Stimulated activated CD8-positive, alpha-beta memory T cell treated with anti-CD3 and anti-CD28 coated beads, Interleukin-12 subunit alpha, Interleukin-12 subunit beta, amount 100 ng/mL, for 1 hour (primary cell): ENCODE data around the gene RAE1.
"Not testable (repeated sequence)": the region's sequence is repeated elsewhere in the genome, so short reads cannot be mapped to it uniquely, and the experiment has no call there.

Experiments
- DNase-seq: peaks from one replicate; pipeline ENCODE4 v3.0.0-alpha.2; 2020; ENCODE audit warnings: low read depth

RAE1 gene

DNA sequence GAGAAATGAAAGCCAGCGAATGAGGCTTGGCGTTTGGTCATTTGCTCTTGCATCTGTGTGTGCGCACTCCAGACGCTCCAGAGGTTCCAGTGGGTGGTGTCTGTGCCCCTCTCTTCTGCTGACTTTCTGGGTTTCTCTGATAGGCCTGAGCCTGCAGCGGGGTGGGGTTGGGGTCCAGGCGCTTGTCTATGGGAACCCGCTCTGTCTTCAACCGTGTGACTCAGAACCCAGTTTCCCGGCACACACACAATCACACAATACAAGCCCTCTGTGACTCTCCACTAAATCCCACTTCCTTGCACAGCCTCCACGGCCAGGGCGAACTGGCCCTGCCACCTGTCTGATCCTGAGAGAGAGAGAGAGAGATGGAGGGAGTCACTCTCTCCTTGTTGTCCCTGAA, 64.7 kb downstream of the RAE1 start:
- DNase-seq: no peak

DNA sequence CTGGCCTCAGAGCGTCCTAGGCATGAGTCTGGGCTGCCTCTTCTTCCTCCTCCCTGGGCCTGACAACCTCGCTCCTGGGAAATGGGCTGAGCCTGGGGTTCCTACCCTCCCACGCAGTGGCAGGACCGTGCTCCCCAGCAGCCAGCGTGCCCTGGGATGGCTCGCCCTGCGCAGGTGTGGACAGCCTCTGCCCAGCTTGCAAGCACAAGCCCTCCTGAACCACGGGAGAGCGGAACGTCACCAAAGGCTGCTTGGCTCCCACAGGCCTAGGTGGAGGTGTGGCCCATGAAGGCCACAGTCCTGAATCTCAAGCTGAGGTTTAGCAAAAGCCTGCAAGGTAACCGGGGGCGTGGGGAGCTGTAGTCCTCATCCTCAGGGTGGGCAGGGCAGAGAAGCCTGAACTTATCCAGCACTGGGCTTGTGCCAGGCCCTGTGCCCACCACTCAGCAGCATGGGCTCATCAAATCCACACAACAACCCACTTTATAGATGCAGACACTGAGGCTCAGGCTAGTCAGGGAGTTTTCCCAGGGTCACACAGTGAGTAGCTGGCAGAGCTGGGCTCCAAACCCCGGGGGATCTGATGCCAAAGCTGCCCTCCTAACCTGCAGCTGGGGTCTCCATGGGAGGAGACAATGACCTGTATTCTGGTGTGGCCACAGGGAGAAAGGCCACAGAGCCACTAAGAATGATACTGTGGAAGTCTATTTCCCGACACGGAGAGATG, 65.4 kb downstream of the RAE1 start:
- DNase-seq: no peak

DNA sequence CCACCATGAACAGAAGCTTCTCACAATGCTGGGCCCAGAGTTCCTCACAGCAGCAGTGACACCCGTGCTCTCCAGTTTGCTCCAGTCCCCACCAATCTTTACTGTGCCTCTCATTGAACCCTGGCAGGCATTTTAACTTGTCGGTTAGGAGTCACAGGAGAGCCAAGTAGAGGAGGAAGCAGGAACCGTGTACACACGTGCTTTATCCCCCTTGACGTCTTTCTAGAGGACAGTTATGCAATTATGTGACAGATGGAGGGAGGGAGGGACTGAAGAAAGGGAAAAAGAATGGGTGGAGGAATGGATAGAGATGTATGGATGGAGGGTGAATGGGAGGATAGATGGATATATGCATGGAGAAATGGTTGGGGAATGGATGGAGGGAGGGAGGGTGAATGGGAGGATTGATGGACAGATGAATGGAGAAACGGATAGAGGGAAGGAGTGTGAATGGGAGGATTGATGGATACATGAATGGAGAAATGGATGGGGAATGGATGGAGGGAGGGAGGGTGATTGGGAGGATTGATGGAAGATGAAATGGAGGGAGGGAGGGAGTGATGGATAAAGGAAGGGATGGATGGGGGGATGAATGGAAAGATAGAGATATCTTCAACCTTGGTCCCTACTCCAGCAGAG, 66.1 kb downstream of the RAE1 start:
- no peak for DNase-seq

DNA sequence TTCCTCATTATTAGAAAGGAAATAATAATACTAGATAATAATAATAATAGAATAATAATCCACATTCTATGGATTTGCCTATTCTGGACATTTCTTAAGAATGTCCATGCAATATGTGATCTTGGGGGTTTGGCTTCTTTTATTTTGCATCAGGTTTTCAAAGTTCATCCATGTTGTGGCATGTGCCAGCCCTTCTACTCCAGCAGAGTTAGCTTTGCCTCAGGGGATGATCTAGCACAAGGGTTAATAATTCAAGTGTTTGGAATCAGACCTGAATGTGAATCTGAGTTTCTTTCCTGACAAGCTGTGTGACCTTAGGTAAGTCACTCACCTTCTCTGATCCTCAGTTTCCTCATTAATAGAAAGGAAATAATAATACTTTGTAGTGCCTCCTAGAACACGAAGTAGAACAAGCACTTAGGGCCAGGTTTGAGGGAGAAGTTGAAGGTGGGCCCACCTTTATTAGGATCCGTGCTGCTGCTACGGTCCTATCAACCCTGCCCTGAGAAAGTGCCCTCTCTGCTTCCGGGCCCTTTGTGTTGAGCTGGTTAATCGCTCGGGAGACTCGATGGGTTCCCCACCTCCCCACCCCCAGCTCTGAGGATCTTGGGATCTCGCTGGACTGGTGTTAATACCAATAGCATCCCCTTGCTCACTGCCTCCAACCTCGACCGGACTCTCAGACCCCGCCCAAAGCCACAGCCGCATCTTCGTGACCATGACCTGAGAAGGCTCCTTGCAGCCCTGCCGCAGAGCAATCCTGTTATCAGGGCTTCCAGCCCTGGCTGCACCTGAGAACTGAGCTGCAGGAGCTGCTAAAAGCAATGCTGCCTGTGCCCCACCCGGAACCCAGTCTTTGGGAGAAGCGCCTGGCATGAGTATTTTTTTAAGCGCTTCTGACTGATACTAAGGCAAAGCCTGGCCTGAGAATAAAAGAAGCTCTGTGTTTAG, 67.0 kb downstream of the RAE1 start:
- no peak for DNase-seq

DNA sequence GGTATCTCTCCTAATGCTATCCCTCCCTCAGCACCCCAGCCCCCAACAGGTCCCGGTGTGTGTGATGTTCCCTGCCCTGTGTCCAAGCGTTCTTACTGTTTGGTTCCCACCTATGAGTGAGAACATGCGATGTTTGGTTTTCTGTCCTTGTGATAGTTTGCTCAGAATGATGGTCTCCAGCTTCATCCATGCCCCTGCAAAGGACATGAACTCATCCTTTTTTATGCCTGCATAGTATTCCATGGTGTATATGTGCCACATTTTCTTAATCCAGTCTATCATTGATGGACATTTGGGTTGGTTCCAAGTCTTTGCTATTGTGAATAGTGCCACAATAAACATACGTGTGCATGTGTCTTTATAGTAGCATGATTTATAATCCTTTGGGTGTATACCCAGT, 68.4 kb downstream of the RAE1 start:
- not testable (repeated sequence) for DNase-seq

DNA sequence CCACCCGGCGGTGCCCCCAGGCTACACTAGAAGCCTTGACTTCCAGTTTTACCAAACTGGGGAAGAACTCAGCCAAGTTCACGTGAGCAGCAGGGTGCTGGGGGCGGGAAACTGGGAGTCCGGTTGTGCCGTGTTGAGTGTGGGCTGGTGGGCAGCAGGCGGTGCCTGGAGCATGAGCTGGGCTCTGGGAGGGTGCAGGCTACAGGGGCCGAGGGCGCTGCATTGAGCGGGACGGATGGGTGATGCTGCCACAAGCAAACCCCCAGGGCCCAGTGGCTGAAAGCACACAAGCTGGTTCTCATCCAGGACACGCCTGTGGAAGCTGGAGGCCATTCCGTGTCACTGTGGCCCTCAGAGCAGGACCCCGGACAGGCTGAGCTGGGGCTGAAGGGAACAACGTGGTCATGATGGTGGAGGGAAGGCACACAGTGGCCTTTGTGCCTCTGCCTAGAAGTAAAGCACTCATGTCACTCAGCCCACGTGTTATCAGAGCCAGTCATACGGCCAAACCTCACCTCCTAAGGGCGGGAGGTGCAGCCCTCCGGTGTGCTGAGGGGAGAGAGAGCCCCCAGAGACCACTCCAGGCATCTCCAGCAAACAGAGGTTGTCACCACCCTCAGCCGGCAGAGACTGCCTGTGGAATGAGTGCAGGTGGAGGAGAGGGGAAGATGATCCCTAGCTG, 69.7 kb downstream of the RAE1 start:
- no peak for DNase-seq

DNA sequence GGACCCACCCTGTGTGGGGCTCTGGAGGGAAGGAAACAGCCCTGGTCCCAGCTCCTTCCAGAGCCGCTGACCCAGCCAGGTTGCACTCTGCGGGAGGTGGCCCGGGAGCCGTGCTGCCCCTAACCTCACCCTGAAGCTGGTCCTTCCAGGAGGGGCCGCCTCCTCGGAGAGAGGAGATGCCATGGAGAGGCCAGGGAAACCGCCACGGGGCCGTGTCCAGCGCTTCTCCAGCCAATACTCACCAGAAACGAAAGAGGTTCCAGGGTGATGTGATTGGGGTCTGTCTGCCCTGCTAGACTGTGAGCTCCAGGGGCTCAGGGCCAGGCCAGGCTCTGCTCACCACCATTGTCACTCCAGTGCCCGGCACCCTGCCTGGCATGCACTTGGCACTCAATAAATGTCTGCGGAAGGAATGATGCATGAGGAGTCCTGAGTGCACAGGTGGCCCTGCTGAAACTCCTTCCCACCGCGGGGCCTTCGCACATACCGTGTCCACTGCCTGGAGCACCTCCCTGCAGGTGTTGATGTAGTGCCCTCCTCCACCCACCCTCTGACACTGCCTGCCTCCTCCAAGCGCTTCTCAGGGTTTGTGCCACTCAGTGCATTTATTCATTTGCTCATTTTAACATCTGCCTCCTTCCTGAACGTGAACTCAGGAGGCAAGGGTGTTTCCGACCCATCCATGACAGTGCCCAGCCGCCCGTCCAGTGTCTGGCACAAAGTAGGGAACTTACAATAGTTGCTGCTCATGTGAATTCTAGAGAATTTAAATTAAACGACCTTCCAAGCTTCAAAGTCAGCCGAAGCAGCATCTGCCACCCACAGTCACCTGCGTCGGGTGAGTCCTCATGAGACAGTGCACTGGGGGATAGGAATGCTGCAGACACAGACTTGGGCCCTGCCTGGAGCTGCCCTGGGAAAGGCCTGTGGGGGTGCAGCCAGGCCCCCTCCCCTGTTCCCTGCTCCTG, 70.5 kb downstream of the RAE1 start:
- no peak for DNase-seq

DNA sequence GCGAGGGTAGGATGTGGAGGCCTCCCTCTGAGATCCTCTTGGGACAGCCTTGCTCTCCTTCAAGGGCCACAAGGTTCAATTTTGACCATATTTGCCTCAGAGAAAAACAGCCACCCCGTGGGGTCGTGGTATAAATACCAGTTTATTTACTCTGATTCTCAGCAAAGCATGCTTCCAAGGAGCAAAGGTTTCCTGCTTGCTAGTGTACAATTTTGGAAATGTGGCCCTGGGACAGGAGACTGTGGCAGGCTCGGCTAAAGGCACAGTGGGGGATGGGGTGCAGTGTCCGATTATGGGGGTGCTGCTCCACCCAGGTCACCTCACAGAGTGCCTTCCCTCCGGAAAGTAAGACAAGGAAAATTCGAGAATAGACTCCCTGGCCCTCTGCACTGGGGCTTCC, 71.2 kb downstream of the RAE1 start:
- DNase-seq: no peak

DNA sequence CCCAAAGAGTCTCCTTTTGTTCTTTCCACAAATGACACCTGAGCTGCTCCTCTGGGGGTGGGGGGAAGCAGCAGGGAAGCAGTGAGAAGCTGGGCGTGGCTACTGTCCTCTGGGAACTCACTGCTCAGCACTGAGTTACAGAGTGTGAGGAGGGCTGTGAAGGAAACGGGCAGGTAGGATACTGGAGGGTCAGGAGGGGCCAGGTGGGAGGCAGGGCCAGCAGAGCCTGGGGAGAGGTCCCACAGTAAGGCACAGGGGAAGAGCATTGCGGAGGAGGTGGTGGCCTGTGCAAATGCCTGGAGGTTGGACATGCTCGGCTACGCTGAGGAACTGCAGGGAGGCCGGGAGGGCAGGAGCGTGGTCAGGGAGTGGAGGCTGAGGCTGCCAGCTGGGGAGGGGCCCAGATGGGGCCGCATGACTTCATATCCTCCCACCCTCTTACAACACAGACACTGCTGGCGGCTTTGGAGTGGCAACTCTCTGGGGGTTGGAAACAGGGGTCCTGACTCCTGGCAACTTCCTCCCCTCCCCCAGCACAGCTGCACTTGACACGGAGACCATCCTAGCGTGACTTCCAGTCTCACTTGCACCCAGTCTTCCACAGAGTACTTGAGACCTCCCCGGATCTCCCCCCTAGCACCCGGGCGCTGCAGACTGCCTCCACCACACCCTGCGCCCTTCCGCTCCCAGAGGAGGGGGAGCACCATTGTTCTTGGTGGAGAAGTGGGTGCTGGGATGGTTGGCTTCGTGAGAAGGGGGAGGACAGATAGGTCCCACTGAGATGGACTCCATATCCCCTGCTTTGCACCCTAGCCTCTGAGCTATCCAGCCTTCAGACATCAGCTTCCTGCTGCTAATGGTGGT, 74.3 kb downstream of the RAE1 start:
- DNase-seq: no peak

DNA sequence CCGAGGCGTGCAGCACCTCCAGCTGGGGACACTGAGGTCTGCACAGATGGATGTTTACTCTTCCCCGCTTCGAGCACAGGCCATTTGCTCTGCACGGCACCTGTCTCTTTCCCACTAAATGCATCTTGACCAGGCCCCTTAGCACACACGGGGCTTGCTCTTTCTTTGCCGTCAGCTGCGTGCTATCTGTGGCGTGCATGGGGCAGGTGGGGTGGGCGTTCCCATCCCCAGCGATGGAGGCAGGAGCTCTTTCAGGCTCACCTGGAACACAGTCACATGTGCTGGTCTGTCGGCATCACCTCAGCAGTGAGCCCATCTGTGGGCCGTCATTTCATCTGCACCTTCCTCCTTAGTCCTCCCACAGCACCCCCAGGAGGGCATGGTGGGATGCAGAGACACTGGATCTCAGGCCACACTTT, 75.2 kb downstream of the RAE1 start:
- no peak for DNase-seq

DNA sequence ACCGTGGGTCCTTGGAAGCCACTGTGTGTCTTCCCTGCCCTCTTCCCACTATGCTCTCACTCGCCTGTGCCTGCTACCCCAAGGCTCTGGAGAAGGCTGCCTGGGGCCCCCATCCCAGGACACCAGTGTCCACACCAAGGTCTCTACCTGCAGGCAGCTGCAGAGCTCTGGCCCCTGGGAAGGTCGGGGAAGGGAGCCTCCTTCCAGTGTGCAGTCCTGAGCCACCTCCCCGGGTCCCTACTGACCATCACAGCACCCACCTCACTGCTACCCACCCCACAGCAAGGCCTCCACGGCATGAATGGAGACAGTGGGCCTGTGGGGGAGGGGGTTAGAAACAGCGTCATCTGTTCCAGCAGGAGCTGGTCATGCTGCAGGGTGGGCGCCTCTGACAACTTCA, 75.8 kb downstream of the RAE1 start:
- no peak for DNase-seq

DNA sequence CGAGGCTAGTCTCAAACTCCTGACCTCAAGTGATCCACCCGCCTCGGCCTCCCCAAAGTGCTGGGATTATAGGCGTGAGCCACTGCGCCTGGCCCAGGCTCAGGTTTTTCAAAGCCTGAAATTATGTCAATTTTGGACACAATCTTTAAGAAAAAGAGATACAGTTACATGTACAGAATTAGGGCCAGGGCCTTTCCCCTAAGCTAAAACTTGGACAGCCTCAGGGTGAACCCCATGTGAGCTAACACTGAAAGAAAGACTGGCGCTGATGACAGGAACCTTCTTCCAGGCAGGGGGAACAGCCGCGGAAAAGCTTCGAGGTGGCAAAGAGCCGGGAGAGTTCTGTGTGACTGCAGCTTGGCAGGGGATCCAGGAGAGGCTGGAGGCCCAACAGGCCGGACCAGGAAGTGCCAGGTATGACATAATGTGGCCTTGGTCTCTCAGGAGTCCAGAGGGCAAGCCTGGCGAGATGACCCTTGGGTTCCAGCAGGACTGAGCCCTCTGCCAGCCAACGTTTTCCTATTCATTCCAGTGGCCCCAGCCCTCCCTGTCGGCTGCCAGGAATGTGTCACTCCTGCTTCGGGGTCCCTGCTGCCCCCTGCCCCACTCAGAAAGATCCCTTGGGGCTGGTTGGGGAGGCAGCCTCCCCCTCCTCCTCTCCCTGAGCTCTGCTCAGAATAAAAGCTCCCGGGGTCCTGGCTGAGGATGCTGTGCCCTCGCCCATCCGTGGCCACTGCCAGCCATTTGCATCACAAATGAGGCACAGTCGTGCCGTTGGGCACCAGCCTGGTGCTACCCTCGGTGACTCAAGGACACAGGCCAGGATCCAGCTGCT, 77.5 kb downstream of the RAE1 start:
- DNase-seq: no peak
